Measurements from ENCODE around the gene KLHL29. TPM values are rescaled to one million over a fixed set of nuclear protein-coding genes. Genes with fewer than 3 reads are reported as not detected.

Gene KLHL29
- total RNA-seq, 1 experiment from 2014 or later = 2.4 TPM

GRCh38 chr2:23378496-23378895, 6.5 kb upstream of the KLHL29 start:
- Histone ChIP-seq H3K4me1 (ENCODE audit: insufficient read depth, low read length) (no peaks in the 10 kb centered on the region; the same call in 1 of the 2 replicates), H3K4me2 (ENCODE audit: insufficient read depth, insufficient read length, low read length) (no peak overlapping the region), H2BK15ac (ENCODE audit: low read depth, low read length) (no peak overlapping the region), H3K23ac (ENCODE audit: insufficient read length, low read depth, low read length) (no peak overlapping the region), H4K5ac (ENCODE audit: insufficient read length, low read depth, low read length) (no peak overlapping the region), H3K23me2 (ENCODE audit: insufficient read length, low read depth, low read length, poor library complexity, severe bottlenecking) (no peaks in the 10 kb centered on the region), H3K18ac (ENCODE audit: insufficient read length, low read depth, low read length) (no peak overlapping the region), H4K91ac (ENCODE audit: insufficient read length, low read depth, low read length) (no peak overlapping the region), H3K56ac (ENCODE audit: insufficient read length, low read depth, low read length) (no peak overlapping the region), H3K9ac (ENCODE audit: extremely low read depth, insufficient read length, low read length) (no peak overlapping the region), H2BK120ac (ENCODE audit: low read depth, low read length, poor library complexity, severe bottlenecking) (no peak overlapping the region), H3K9me3 (ENCODE audit: control insufficient read depth, low read depth, low read length) (no peaks in the 10 kb centered on the region), H3K79me2 (ENCODE audit: insufficient read depth, low read length) (no peaks in the 10 kb centered on the region), H2AK5ac (ENCODE audit: insufficient read length, low read length) (no peak overlapping the region), H3T11ph (ENCODE audit: low read length) (no peak overlapping the region), H2BK12ac (ENCODE audit: insufficient read length, low read depth, low read length) (no peak overlapping the region), H4K20me1 (ENCODE audit: control insufficient read depth, insufficient read depth, insufficient read length) (no peaks in the 10 kb centered on the region), H2BK20ac (ENCODE audit: low read depth, low read length, poor library complexity, severe bottlenecking) (no peak overlapping the region), H2BK5ac (ENCODE audit: insufficient read length, low read length) (no peak overlapping the region), H3K27ac (ENCODE audit: insufficient read length, low read depth, low read length) (no peak overlapping the region), H3K79me1 (ENCODE audit: insufficient read depth, low read depth, low read length, poor library complexity, severe bottlenecking) (no peaks in the 10 kb centered on the region), H2AFZ (ENCODE audit: low read length) (no peak overlapping the region), H3K27me3 (ENCODE audit: insufficient read depth, low read length) (no peaks in the 10 kb centered on the region; the same call in 1 of the 2 replicates), H4K8ac (replicated peaks; ENCODE audit: insufficient read length, low read depth, low read length) (no peak overlapping the region), H3K14ac (ENCODE audit: insufficient read depth, low read length) (no peak overlapping the region), H3K4ac (ENCODE audit: low read depth, low read length) (no peak overlapping the region)
- no peak for TF ChIP-seq CTCF (conservative IDR thresholded peaks at IDR 0.05)
- H3K27ac Mint-ChIP-seq = no peak overlapping the region
- no peaks in the 10 kb centered on the region for H3K9me3 Mint-ChIP-seq
- no peaks in the 10 kb centered on the region; a peak in 1 of 7 replicates for H3K36me3 Mint-ChIP-seq (ENCODE audit: insufficient read depth in 1 of 3, low read depth in 3 of 3)
- peaks cover 13 to 14% of the 10 kb centered on the region in 2 experiments for H3K4me1 Mint-ChIP-seq
- no peak for DNase-seq
- no peak overlapping the region for H3K4me3 Mint-ChIP-seq
- WGBS (ENCODE audit: extremely low coverage, insufficient read length, low lambda C conversion rate) = no CpG with 5 or more reads among the region's 2 CpGs
- peaks cover 51% of the 10 kb centered on the region for H3K27me3 Mint-ChIP-seq (ENCODE audit: low read depth)
